ENCODE results near the gene XPA.

GRCh38 chr9:97651646-97652045 lies 45.5 kb downstream of the XPA start:
- TF ChIP-seq POLR2A (IDR thresholded peaks at IDR 0.05) = no peak
- TF ChIP-seq CTCF (IDR thresholded peaks at IDR 0.05) = no peak
- no peak for TF ChIP-seq POLR2AphosphoS5 (IDR thresholded peaks at IDR 0.05)
- no peak for TF ChIP-seq EP300 (IDR thresholded peaks at IDR 0.05)

Data from stomach (tissue), 4 donors.